Adrenal gland (tissue), 5 donors: ENCODE data around the gene AGO3.

Experiments used
- CTCF ChIP-seq, 6 experiments: fragments of 450-650 bp in 4 of 6; fragments of 200-600 bp in 2 of 6; sonication (generic) in 1 of 6; IDR thresholded peaks; 1 replicate in 5 of 6; 2 replicates in 1 of 6; pipeline versions ENCODE4 v1.5.1 to v1.8.0; 2016 to 2021; ENCODE audit warnings: antibody characterized with exemption in 6 of 6, mild to moderate bottlenecking in 2 of 6, moderate library complexity in 1 of 6
- POLR2A ChIP-seq, 2 donors: fragments of 450-650 bp; IDR thresholded peaks; one replicate each; pipeline ENCODE4 v1.6.1; 2017; ENCODE audit warnings: antibody characterized with exemption in 2 of 2, mild to moderate bottlenecking in 2 of 2, moderate library complexity in 1 of 2
- donor health status: DM: no; HTN: no; CAD: no.

GRCh38 chr1:36092798-36093185 is 161.9 kb downstream of the AGO3 start:
- TF ChIP-seq CTCF (IDR thresholded peaks at IDR 0.05): no peak
- TF ChIP-seq POLR2A (IDR thresholded peaks at IDR 0.05): no peak
